Measurements from ENCODE around the gene PRKCB. TPM values are rescaled to one million over a fixed set of nuclear protein-coding genes. Genes with fewer than 3 reads are reported as not detected.
A peak's percentile ranks its signal among the peaks of the same experiment; 100 is the strongest.
"Not testable (repeated sequence)": the region's sequence is repeated elsewhere in the genome, so short reads cannot be mapped to it uniquely, and the experiment has no call there.

Gene PRKCB
- total RNA-seq, 1 donor from 2014 or later: not detected

DNA sequence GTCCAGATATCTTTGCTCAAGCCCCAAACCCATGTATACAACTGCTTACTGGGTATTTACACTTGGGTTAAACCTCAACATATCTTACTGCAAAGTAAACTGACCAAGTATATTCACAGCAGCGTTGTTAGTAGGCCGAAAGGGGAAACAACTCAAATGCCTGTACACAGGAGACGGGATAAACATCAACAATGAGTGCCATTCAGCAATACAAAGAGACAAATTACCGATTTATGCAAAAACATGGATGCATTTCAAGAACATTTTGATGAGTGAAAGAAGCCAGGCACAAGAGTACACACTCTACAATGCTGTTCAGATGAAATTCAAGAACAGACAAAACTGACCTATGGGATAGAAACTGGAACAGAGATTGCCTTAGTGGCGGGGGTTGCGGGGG is 284.0 kb downstream of the PRKCB start:
- no peak for DNase-seq (ENCODE audit: low read depth)

- no peak for DNase-seq (ENCODE audit: low read depth)
These were observed 287.5 kb downstream of the PRKCB start for GRCh38 chr16:24123275-24123674.

GRCh38 chr16:24124291-24124690 is 288.5 kb downstream of the PRKCB start:
- no peak for DNase-seq (ENCODE audit: low read depth)

DNA sequence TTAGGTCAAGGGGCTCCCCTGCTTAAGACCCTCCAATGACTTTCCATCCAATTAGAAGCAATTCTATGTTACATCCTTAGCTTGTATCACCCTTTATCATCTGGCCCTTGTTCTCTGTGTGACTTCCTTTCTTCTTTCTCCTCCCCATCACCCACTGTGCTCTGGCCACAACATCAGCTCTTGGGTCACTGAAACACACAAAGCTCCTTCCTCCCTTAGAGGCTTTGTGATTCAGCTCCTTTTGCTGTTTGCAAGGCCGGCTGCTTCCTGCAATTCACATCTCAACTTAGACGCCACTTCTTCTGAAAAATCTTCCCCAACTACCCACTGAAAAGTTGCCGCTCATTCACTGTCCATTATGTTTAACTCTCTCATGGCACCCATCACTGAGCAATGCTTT is 289.4 kb downstream of the PRKCB start:
- DNase-seq (ENCODE audit: low read depth): no peak

- no peak for DNase-seq (ENCODE audit: low read depth)
These were observed 293.7 kb downstream of the PRKCB start for GRCh38 chr16:24129412-24129918.

DNA sequence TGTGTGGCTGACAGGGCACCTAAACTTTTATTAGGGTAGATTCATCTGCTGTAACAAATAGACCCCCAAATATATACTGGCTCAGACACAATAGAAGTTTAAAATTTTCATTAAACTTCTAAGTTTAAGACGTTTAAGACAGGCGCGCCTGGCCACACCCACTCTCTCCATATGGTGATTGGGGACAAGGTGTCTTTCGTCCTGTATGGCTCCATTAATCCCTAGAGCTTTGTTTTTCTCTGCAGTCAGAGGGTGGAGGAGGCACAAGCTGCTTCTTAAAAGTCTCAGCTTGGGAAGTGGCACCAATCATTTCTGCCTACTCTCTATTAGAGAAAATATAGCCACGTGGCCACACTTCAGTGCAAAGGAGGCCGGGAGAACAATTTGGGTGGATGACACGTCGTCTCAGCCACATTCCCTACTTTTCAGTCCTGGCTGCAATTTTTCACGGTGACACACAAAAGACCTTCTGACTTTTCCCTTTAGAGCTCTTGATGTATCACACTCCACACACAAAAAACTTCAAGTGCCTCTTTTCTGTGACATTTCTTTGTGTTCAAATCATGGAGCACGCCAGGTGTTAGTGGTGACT is 294.8 kb downstream of the PRKCB start:
- DNase-seq (ENCODE audit: low read depth): no peak

- DNase-seq (ENCODE audit: low read depth): no peak
These were observed 295.5 kb downstream of the PRKCB start for GRCh38 chr16:24131294-24131693.

DNA sequence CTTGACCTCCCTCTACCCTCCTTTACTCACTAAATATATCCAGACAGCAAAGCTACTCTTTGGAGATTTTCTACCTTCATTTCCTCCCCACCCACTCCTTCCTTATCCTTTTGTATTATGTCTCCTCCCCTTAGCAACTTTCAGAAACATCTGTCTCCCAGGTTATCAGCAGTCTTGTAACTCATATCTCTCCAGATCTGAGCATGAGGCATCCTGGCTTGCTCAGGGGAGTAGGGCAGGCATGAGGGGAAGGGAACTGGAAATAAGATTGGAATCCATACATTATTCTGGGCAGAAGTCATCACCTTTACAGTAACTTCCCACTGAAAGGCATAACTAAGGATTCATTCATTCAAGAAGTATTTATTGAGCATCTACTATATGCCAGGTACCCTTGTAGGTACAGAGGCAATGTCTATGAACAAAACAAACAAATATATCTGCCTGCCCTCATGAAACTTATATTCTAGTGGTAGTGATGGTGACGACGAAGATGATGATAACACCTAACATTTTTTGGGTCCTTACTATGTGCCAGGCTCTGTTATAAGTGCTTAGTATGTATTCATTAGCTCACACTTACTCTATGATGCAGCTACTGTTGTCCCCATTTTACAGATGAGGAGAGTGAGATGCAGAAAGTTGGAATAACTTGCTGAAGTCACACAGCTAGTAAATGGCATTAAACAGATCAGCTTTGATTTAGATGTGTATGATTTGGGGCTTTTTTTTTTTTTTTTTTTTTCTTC is 296.4 kb downstream of the PRKCB start:
- DNase-seq (ENCODE audit: low read depth): no peak

DNA sequence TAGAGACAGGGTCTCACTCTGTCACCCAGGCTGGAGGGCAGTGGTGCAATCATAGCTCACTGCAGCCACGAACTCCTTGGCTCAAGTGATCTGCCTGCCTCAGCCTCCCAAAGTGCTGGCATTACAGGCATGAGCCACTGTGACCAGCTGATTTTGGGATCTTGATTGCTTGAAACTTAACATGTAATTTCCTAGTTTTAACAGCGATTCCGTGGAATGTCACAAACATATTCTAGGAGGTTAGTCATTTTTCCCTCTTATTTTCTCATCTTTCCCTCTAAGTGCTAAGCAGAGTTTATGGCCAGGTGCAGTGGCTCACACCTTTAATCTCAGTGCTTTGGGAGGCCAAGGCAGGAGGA is 297.0 kb downstream of the PRKCB start:
- no peak for DNase-seq (ENCODE audit: low read depth)

DNA sequence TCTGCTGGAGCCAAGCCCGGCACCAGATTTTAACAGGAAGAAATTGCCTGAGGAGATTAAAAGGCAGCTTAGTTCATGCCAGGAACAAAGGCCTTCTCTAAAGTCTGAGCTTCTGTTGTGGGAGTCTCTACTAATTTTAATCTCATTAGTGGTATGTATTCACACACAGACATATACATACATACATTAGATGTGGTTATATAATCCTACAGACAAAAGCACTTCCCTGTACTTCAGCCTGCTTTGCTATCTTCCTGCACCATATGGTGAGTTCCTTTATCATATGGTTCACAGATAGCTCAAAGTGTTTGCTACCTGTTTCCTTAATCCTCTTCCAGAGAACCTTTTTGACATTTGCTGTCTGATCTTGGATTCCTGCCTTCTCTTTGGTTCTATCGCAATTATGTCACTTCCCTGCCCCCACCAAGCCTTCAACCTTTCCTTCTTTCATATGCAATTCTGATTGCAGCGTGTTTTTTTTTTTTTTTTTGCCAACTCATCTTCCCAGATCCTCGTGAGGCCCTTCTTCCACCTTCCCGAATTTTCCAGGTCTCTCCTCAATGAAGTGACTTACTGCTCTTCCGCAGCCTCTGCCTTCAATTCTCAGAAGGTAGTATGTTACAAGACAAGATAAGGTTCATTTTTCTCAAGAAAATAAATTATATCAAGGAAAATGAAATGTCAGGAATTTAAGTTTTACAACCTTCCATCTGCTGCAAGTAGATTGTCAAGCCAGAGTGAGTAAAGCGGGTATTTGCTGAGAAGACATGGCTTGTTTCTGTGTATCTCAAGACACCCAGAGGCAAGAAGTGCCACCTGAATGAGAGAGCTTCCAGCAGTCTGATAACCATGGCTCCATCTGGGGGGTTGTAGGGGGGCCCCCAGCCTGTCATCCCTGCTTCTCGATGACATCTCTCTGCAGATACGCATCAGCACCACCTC is 300.1 kb downstream of the PRKCB start:
- no peak for DNase-seq (ENCODE audit: low read depth)

DNA sequence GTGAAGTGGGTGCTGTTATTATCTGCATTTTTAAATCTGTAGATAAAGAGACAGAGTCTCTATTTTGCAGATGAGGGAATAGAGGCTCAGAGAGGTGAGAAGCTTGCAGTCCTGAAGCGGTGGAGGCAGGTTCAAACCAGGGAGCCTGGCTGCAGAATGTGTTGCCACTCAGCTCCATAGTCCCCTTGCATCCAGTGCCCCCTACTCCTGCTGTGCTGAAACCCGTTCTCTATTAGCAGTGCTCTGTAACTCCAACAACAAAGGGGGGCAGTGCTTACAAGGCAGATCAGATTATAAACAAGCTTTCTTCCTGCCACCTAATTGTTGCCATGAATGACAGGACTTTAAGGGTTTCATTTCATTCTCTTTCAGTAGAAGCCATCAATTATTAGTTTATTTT is 302.2 kb downstream of the PRKCB start:
- no peak for DNase-seq (ENCODE audit: low read depth)

- no peak for DNase-seq (ENCODE audit: low read depth)
These were observed 302.8 kb downstream of the PRKCB start for GRCh38 chr16:24138575-24138974.

DNA sequence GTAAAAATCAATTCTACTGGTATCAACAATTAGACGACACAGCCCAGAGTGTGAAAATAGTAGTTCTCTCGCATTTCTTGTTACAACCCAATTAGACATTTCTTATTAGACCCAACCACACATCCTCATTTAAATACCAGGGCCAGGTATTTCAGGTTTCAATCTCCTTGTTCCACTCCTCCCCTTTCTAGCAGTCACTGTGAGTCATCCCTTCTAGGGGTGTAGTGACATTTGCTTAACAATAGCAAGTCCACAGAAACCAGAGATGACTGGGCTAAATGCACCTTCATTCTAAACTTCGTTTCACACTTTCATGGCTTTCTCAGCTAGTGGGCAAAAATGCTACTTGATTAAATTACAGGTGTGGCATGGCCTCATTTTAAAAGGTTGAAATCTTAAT is 303.5 kb downstream of the PRKCB start:
- DNase-seq (ENCODE audit: low read depth): no peak

GRCh38 chr16:24140730-24141129 is 304.9 kb downstream of the PRKCB start:
- DNase-seq (ENCODE audit: low read depth): no peak

GRCh38 chr16:24141466-24141865 is 305.7 kb downstream of the PRKCB start:
- DNase-seq (ENCODE audit: low read depth): no peak

DNA sequence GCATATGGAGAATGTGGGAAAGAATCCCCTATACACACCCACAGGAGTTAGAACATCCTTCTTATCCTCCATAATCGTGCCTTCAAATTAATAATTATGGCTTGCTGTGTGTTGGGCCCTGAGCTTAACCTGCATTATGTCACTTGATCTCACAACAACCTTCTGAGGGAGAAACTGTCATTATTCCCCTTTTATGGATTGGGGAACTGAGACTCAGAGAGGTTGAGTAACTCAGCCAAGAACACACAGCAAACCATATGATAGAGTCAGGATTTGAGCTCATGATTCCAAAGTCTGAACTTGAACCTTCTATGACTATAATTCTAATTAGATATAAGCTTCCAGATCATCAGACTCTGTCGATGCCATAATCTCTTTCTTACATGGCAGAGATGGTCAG is 306.1 kb downstream of the PRKCB start:
- no peak for DNase-seq (ENCODE audit: low read depth)

- no peak for DNase-seq (ENCODE audit: low read depth)
These were observed 310.1 kb downstream of the PRKCB start for GRCh38 chr16:24145927-24146326.

DNA sequence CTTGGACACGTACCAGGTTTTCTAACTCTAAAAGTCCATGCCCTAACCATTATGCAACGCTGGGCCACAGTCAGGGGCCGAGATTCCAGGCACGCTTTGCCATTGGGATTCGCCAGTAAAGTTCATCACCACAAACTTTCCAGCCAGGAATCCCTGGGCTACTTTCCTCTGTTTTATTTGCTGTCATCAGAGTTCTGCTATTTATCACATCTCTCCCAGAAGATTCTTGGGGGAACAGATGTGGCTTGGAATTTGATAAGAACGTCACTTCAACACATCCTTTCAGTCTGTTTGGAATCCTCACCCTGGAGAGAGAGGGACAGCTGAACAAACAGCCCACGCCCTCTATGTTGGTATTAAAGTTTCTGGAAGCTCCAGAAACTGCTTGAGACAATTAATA is 310.7 kb downstream of the PRKCB start:
- peak; percentile 61 for DNase-seq (ENCODE audit: low read depth)

DNA sequence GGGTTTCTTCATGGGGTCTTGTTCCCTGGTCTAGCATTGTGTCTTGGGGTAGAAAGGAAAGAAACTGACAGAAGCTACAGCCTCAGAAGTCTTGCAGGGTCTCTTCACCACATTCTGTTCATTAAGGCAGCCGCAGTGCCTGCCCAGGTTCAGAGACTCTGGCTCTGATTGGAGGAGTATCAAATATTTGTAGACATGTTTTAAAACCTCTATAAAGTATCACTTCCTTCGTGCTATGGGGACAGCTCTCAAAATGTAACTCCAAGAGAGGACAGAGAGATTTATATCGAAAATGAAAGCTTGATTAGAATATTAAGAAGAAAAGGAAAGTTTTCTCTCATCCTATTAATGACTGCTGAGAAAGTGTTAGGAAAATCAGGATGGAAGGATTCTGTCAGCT is 313.3 kb downstream of the PRKCB start:
- DNase-seq (ENCODE audit: low read depth): no peak

- no peak for DNase-seq (ENCODE audit: low read depth)
These were observed 314.5 kb downstream of the PRKCB start for GRCh38 chr16:24150282-24150681.

GRCh38 chr16:24151482-24151939 is 315.7 kb downstream of the PRKCB start:
- DNase-seq (ENCODE audit: low read depth): no peak

DNA sequence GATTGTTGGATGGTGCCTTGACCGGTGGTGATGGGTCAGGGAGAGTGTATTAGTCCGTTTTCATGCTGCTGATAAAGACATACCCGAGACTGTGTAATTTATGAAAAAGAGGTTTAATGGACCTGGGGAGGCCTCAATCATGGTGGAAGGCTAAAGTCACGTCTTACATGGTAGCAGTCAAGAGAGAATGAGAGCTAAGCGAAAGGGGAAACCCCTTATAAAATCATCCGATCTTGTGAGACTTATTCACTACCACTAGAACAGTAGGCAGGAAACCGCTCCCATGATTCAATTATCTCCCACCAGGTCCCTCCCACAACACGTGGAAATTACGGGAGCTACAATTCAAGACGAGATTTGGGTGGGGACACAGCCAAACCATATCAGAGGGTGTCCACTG is 316.3 kb downstream of the PRKCB start:
- DNase-seq (ENCODE audit: low read depth): not testable (repeated sequence)

Data from myocyte (in vitro differentiated cells).